Fibroblast of mammary gland (primary cell): ENCODE results near the gene FGF1.

Experiments
- DNase-seq: peaks from one replicate; pipeline ENCODE4 v3.0.0-alpha.2; 2010; ENCODE audit warnings: low read depth
- H3K4me3 ChIP-seq: 2 replicates; pipeline ENCODE4 v1.5.1; 2011; ENCODE audit warnings: low read depth, mild to moderate bottlenecking, low read length, moderate library complexity; ENCODE audit not compliant: control insufficient read depth
- CTCF ChIP-seq: conservative IDR thresholded peaks from 2 replicates; pipeline ENCODE4 v1.5.1; 2011; ENCODE audit warnings: low read depth, low read length, inconsistent platforms; ENCODE audit not compliant: control insufficient read depth, insufficient read depth

FGF1 gene

GRCh38 chr5:142597025-142597424, 88.9 kb downstream of the FGF1 start:
- DNase-seq = no peak
- TF ChIP-seq CTCF = no peak
- no peak overlapping the region for H3K4me3 ChIP-seq

GRCh38 chr5:142592365-142592764, 93.5 kb downstream of the FGF1 start:
- DNase-seq = no peak
- no peak for TF ChIP-seq CTCF
- H3K4me3 ChIP-seq = no peak overlapping the region

- DNase-seq = peak; percentile 48
- no peak for TF ChIP-seq CTCF
- no peak overlapping the region for H3K4me3 ChIP-seq
Measured at GRCh38 chr5:142590451-142591231, 95.2 kb downstream of the FGF1 start.

GRCh38 chr5:142589720-142590119, 96.2 kb downstream of the FGF1 start:
- no peak for TF ChIP-seq CTCF
- no peak for DNase-seq
- no peak overlapping the region for H3K4me3 ChIP-seq

GRCh38 chr5:142587354-142587965, 98.4 kb downstream of the FGF1 start:
- peak; percentile 59 for DNase-seq

GRCh38 chr5:142586552-142586951, 99.3 kb downstream of the FGF1 start:
- TF ChIP-seq CTCF = no peak
- H3K4me3 ChIP-seq = no peak overlapping the region
- no peak for DNase-seq

More at GRCh38 chr5:142587354-142587965, 98.4 kb downstream of the FGF1 start:
- no peak overlapping the region for H3K4me3 ChIP-seq
- TF ChIP-seq CTCF = peak; percentile 64
